IMR-90 (cell line): ENCODE results near the gene BRD4. TPM values are rescaled to one million over a fixed set of nuclear protein-coding genes. Genes with fewer than 3 reads are reported as not detected.

Experiments used
- ATAC-seq: fragments of 200-7000 bp; cut with Tn5 transposase; 2 replicates; pipeline ENCODE4 v1.9.1; 2020; ENCODE audit warnings: low read depth, mild to moderate bottlenecking, moderate library complexity
- BruUV-seq: library from RNA; stranded (reverse); fragments of 400-500 nt; replicated peaks from 2 replicates; lab custom pipeline; 2021; lab: Mats Ljungman, UMichigan
- CTCF ChIA-PET: fragments of 300-600 bp; formaldehyde crosslinking; extraction: SDS; loops from one replicate; lab custom pipeline; 2021; ENCODE audit warnings: antibody characterized with exemption; lab: Yijun Ruan, JAX
- POLR2A ChIA-PET: fragments of 300-600 bp; sonication (Branson Sonifier 250); formaldehyde crosslinking; loops from one replicate; lab custom pipeline; 2022; ENCODE audit warnings: antibody characterized with exemption; ENCODE audit not compliant: unreplicated experiment; lab: Charles Lee
- DNase-seq: peaks from one replicate; pipeline ENCODE4 v3.0.0; 2013
- H2AFZ ChIP-seq: replicated peaks from 2 replicates; pipeline ENCODE3; 2013; ENCODE audit warnings: low read length, mild to moderate bottlenecking; ENCODE audit not compliant: poor library complexity
- H2AK5ac ChIP-seq: 2 replicates; pipeline ENCODE4 v1.6.1; 2013; ENCODE audit warnings: low read depth, low read length, inconsistent platforms
- H2AK9ac ChIP-seq: replicated peaks from 2 replicates; pipeline ENCODE3; 2013; ENCODE audit warnings: mild to moderate bottlenecking, low read depth, low read length, moderate library complexity; ENCODE audit not compliant: poor library complexity
- H2BK120ac ChIP-seq: 2 replicates; pipeline ENCODE4 v1.6.1; 2013; ENCODE audit warnings: low read depth, low read length, inconsistent platforms
- H2BK15ac ChIP-seq: 3 replicates; pipeline ENCODE4 v1.6.1; 2013; ENCODE audit warnings: low read depth, low read length, inconsistent platforms
- H2BK20ac ChIP-seq: 2 replicates; pipeline ENCODE4 v1.6.1; 2013; ENCODE audit warnings: low read depth, mild to moderate bottlenecking, inconsistent platforms, low read length, moderate library complexity
- H2BK5ac ChIP-seq: 2 replicates; pipeline ENCODE4 v1.6.1; 2013; ENCODE audit warnings: mild to moderate bottlenecking, low read depth, low read length, inconsistent platforms; ENCODE audit not compliant: poor library complexity, severe bottlenecking
- H3K14ac ChIP-seq: replicated peaks from 2 replicates; pipeline ENCODE4 v1.6.1; 2013; ENCODE audit warnings: low read depth, low read length, inconsistent platforms
- H3K18ac ChIP-seq: 2 replicates; pipeline ENCODE4 v1.6.1; 2013; ENCODE audit warnings: low read depth, low read length, control low read depth
- H3K23ac ChIP-seq: 2 replicates; pipeline ENCODE4 v1.6.1; 2013; ENCODE audit warnings: low read depth, low read length, inconsistent platforms
- H3K27ac ChIP-seq: 2 replicates; pipeline ENCODE4 v1.5.1; 2013; ENCODE audit warnings: mild to moderate bottlenecking, control low read depth, low read length; ENCODE audit not compliant: insufficient read depth
- H3K27me3 ChIP-seq: 2 replicates; pipeline ENCODE4 v1.6.1; 2013; ENCODE audit warnings: low read length; ENCODE audit not compliant: control insufficient read depth, insufficient read depth
- H3K36me3 ChIP-seq: 2 replicates; pipeline ENCODE4 v1.6.1; 2013; ENCODE audit warnings: low read length, mixed read lengths; ENCODE audit not compliant: control insufficient read depth, insufficient read depth
- H3K4ac ChIP-seq: 2 replicates; pipeline ENCODE4 v1.6.1; 2013; ENCODE audit warnings: low read depth, low read length, inconsistent platforms
- H3K4me1 ChIP-seq: 2 replicates; pipeline ENCODE4 v1.6.1; 2013; ENCODE audit warnings: low read length, mixed read lengths; ENCODE audit not compliant: control insufficient read depth, insufficient read depth
- H3K4me2 ChIP-seq: 2 replicates; pipeline ENCODE4 v1.6.1; 2013; ENCODE audit warnings: low read depth, mild to moderate bottlenecking, control low read depth, low read length, moderate library complexity
- H3K4me3 ChIP-seq: 2 replicates; pipeline ENCODE4 v1.5.1; 2013; ENCODE audit warnings: low read depth, mild to moderate bottlenecking, control low read depth, low read length, moderate library complexity; ENCODE audit not compliant: insufficient read depth
- H3K56ac ChIP-seq: 2 replicates; pipeline ENCODE4 v1.6.1; 2013; ENCODE audit warnings: low read length, inconsistent platforms; ENCODE audit not compliant: insufficient read depth; ENCODE audit errors: extremely low read depth
- H3K79me1 ChIP-seq, 2 experiments: 2 replicates each; pipeline ENCODE4 v1.6.1; 2013; ENCODE audit warnings: low read length in 2 of 2, inconsistent platforms in 1 of 2, low read depth in 1 of 2
- H3K9ac ChIP-seq: 2 replicates; pipeline ENCODE4 v1.6.1; 2013; ENCODE audit warnings: low read depth, low read length, control low read depth
- H3K9me1 ChIP-seq: 2 replicates; pipeline ENCODE4 v1.6.1; 2013; ENCODE audit warnings: low read length, inconsistent platforms; ENCODE audit not compliant: insufficient read depth
- H3K9me3 ChIP-seq: 2 replicates; pipeline ENCODE4 v1.6.1; 2013; ENCODE audit warnings: low read length; ENCODE audit not compliant: control insufficient read depth, insufficient read depth
- H4K20me1 ChIP-seq: 2 replicates; pipeline ENCODE4 v1.6.1; 2013; ENCODE audit warnings: low read length, inconsistent platforms; ENCODE audit not compliant: insufficient read depth
- H4K5ac ChIP-seq: 2 replicates; pipeline ENCODE4 v1.6.1; 2013; ENCODE audit warnings: mild to moderate bottlenecking, low read depth, low read length, control low read depth
- H4K8ac ChIP-seq, 2 experiments: 2 replicates each; pipeline ENCODE4 v1.6.1; 2013; ENCODE audit warnings: low read depth in 2 of 2, low read length in 2 of 2, control low read depth in 1 of 2, inconsistent platforms in 1 of 2
- H4K91ac ChIP-seq: 2 replicates; pipeline ENCODE4 v1.6.1; 2013; ENCODE audit warnings: low read depth, low read length, inconsistent platforms; ENCODE audit not compliant: insufficient read depth
- BHLHE40 ChIP-seq: fragments of 150-350 bp; IDR thresholded peaks from 2 replicates; pipeline ENCODE4 v1.6.1; 2016; ENCODE audit warnings: mild to moderate bottlenecking, low read depth, low read length
- CEBPB ChIP-seq: IDR thresholded peaks from 2 replicates; pipeline ENCODE4 v1.6.1; 2012; ENCODE audit warnings: low read depth, low read length, improper control_type of control experiment
- CHD1 ChIP-seq: IDR thresholded peaks from 2 replicates; pipeline ENCODE4 v1.6.1; 2012; ENCODE audit warnings: low read depth, low read length, improper control_type of control experiment
- CTCF ChIP-seq: conservative IDR thresholded peaks from 2 replicates; pipeline ENCODE4 v1.5.1; 2012; ENCODE audit warnings: mild to moderate bottlenecking, low read depth, low read length, improper control_type of control experiment
- ELK1 ChIP-seq: fragments of 150-350 bp; IDR thresholded peaks from 2 replicates; pipeline ENCODE4 v1.6.1; 2016; ENCODE audit warnings: low read depth, mild to moderate bottlenecking, low read length, moderate library complexity, borderline replicate concordance
- FOS ChIP-seq: fragments of 150-350 bp; IDR thresholded peaks from 2 replicates; pipeline ENCODE4 v1.6.1; 2016; ENCODE audit warnings: low read depth, low read length
- MXI1 ChIP-seq: IDR thresholded peaks from 2 replicates; pipeline ENCODE4 v1.6.1; 2012; ENCODE audit warnings: low read depth, mild to moderate bottlenecking, low read length, moderate library complexity, borderline replicate concordance
- NFE2L2 ChIP-seq: fragments of 150-350 bp; IDR thresholded peaks from 2 replicates; pipeline ENCODE4 v1.6.1; 2016; ENCODE audit warnings: low read depth, mild to moderate bottlenecking, low read length
- POLR2A ChIP-seq: IDR thresholded peaks from 2 replicates; pipeline ENCODE4 v1.6.1; 2012; ENCODE audit warnings: mild to moderate bottlenecking, low read depth, low read length
- RAD21 ChIP-seq: IDR thresholded peaks from 2 replicates; pipeline ENCODE4 v1.6.1; 2012; ENCODE audit warnings: low read length, improper control_type of control experiment
- USF2 ChIP-seq: fragments of 150-350 bp; IDR thresholded peaks from 2 replicates; pipeline ENCODE4 v1.6.1; 2017; ENCODE audit warnings: mild to moderate bottlenecking, antibody characterized with exemption, low read length, low read depth
- WGBS, 2 experiments: methylation state at CpG; one replicate each; pipeline versions ENCODE4 v1.1.5 to v1.1.7; 2013; ENCODE audit warnings: missing lambda C conversion rate in 2 of 2; ENCODE audit not compliant: insufficient read length in 1 of 2; ENCODE audit errors: extremely low coverage in 2 of 2; 5-methylcytosine and 5-hydroxymethylcytosine counted together
- dilution Hi-C: fragments of 300-500 bp; cut with HindIII; formaldehyde crosslinking; loops from one replicate; pipeline ENCODE4 v1.14.3; 2018; ENCODE audit warnings: low sequenced_read_pairs; ENCODE audit not compliant: unreplicated experiment
- in situ Hi-C: fragments of 300-500 bp; cut with MboI; formaldehyde crosslinking; loops from 3 replicates; pipeline ENCODE4 v1.14.3; 2019; ENCODE audit warnings: low sequenced_read_pairs, inconsistent platforms, mixed read lengths
- intact Hi-C: fragments of 100-400 bp; cut with micrococcal nuclease; formaldehyde crosslinking; loops from 2 replicates; pipeline ENCODE4 v1.10.0; 2022
- polyA plus RNA-seq, 3 experiments: library from polyadenylated mRNA; depleted of rRNA; stranded (reverse); fragments of >200 nt; gene quantifications; 2 replicates each; pipeline ENCODE4 v1.2.3, GENCODE V29; 2012; ENCODE audit warnings: low replicate concordance in 1 of 3
- total RNA-seq: library from RNA; depleted of rRNA; stranded (reverse); fragments of >200 nt; gene quantifications from 2 replicates; pipeline ENCODE4 v1.2.3, GENCODE V29; 2012

The BRD4 gene
- total and polyA plus RNA-seq, 2 of the 4 experiments (the other 2 are of a cell fraction), result 7.0 to 21.1 TPM

DNA sequence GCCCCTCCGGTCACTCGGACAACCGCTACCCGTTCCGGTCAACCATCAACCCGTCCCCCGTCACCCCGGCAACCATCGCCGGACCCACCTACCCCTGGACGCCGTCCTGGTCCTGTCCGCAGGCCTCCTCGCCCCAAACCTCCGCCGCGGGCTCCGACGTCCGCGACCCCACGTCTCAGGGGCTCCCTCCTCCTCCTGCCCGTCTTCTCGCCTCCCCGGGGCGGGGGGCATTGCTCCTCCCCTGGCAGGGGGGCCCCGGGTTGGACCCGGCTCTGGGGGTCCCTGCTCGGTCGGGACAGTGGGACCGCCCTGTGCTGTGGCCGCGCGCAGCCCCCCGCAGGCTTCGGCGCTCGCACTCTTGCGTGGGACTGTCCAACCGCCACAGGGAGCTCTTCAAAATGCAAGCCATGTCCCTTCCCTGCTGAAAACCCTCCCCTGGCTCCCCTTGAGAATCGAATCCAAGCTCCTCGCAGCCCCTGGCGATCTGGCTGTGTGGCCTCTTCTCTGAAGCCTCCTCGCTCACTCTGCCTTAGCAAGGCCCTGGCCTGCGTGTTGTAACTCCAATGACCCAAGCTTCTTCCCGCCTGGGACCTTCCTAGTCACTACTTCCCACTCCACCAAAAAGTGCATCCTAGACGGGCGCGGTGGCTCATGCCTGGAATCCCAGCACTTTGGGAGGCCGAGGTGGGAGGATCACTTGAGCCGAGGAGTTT lies 108.5 kb downstream of the BRD4 start:
- Histone ChIP-seq H2AK9ac (peak overlapping the region; percentile 91), H3K27me3 (no peaks in the 10 kb centered on the region), H3K27ac (peak overlapping the region; percentile 74), H3K56ac (no peak overlapping the region), H2AFZ (peak overlapping the region; percentile 98), H2BK15ac (no peak overlapping the region), H3K9ac (peak overlapping the region; percentile 73), H3K79me1 (peaks cover 0 to 8% of the 10 kb centered on the region in 2 experiments; a peak in 1 of 4 replicates), H3K4me1 (peaks cover 8% of the 10 kb centered on the region), H3K4ac (peak overlapping the region; percentile 81), H2BK20ac (no peak overlapping the region), H4K5ac (peak overlapping the region; percentile 5; the same call in 1 of the 2 replicates), H4K91ac (peak overlapping the region; percentile 42; the same call in 1 of the 2 replicates), H4K8ac (peak overlapping the region; percentile 58 to 89), H3K36me3 (no peaks in the 10 kb centered on the region), H3K14ac (peak overlapping the region; percentile 72; the same call in 1 of the 2 replicates), H3K18ac (no peak overlapping the region), H2BK5ac (peak overlapping the region; percentile 45), H3K4me2 (peak overlapping the region; percentile 76), H3K9me1 (peaks cover 3% of the 10 kb centered on the region; the same call in 1 of the 2 replicates), H3K4me3 (peak overlapping the region; percentile 73), H4K20me1 (no peaks in the 10 kb centered on the region), H2BK120ac (0 out of 2 replicates have a peak overlapping the region, but pooled peaks have one; percentile 6), H2AK5ac (peak overlapping the region; percentile 36), H3K23ac (peak overlapping the region; percentile 60; the same call in 1 of the 2 replicates), H3K9me3 (no peaks in the 10 kb centered on the region)
- TF ChIP-seq CTCF, result no peak
- TF ChIP-seq ELK1, result no peak
- TF ChIP-seq CHD1, result no peak
- no peak for TF ChIP-seq RAD21
- TF ChIP-seq FOS, result no peak
- TF ChIP-seq NFE2L2, result no peak
- TF ChIP-seq POLR2A, result no peak
- TF ChIP-seq BHLHE40, result no peak
- TF ChIP-seq USF2, result no peak
- no peak for TF ChIP-seq MXI1
- TF ChIP-seq CEBPB, result no peak
- no peak for DNase-seq
- ChIA-PET POLR2A (no interaction called here), CTCF (no interaction called here)
- in situ Hi-C loops (no loop called here), intact Hi-C loops (no loop called here), dilution Hi-C loops (no loop called here)
- ATAC-seq, result peak; percentile 7
- no TSS peak for BruUV-seq
- 18% methylated on average over 13 of the region's 51 CpGs; no CpG with 5 or more reads in 1 of the 2 experiments for WGBS, 2 experiments
